NCI-H510A (cell line): ENCODE data around the gene RNF217.
"Not testable (repeated sequence)": the region's sequence is repeated elsewhere in the genome, so short reads cannot be mapped to it uniquely, and the experiment has no call there.

Source experiments
- DNase-seq: peaks from one replicate; lab custom pipeline; 2025; lab: John Stamatoyannopoulos, UW

Gene RNF217

DNA sequence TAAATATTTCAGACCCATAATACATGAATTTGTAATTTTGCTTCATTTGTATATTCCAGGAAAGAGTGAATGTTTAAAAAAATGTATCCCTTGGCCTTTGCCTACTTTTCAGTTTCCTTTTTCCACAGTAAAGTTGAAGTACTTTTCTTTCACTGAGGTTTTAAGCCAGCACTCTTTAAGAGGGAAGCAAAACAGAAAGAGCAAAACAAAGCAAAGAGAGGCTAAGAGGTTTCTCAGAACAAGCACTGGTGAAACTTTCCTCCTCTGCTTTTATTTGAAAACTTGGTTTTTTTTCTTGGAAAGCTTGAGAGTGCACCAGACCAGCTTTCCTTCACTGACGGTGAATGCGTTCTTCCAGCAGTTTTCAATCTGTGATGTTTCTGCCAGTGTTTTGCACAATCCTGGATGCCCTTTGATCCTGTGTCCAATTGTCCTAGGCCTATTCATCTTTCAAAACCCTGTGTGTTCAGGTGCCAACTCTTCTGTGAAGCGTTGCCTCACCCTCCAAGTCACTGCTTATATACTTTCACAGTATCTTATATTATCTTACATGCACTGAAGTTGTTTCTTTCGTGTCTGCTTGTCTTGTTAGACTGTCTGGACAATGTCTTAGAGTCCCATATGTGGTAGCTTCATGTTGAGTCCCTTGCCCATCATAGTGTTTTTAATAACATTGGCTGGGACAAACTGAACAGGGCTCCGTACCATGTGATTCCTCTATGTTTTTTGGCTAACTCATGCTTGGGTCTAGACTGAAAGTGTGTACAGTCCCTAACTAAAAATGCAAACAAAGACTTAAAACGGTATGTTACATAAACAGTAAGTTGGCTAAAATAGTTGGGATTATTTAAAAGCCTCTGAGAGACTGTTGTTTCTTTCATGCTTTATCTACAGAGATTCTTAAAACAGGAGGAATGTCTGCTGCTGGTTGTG lies 1.9 kb downstream of the RNF217 start:
- no peak for DNase-seq

GRCh38 chr6:124964764-124965105 lies 2.5 kb downstream of the RNF217 start:
- no peak for DNase-seq

- not testable (repeated sequence) for DNase-seq
Observed at GRCh38 chr6:124965424-124965850, 3.2 kb downstream of the RNF217 start.

- no peak for DNase-seq
Observed at GRCh38 chr6:124967444-124967843, 5.2 kb downstream of the RNF217 start.

GRCh38 chr6:124968401-124968800 lies 6.2 kb downstream of the RNF217 start:
- DNase-seq, result no peak

DNA sequence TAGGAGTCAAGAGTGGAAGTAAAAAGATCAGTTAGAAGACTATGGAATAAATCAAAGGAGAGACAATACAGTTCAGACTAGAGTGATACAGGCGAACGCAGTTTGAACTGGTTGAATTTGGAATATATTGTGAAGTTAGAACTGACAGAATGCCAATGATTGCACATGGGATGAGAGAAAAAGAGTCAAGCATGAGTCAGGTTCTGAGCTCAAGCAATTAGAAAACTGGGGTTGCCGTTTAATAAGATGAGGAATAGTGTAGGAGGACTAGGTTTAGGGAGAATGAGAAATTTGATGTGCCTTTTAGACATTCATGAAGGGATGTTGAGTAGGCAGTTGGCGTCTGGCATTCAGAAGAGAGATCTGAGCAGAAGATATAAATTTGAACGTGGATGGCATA lies 8.0 kb downstream of the RNF217 start:
- DNase-seq, result no peak

GRCh38 chr6:124970763-124971162 lies 8.5 kb downstream of the RNF217 start:
- no peak for DNase-seq

DNA sequence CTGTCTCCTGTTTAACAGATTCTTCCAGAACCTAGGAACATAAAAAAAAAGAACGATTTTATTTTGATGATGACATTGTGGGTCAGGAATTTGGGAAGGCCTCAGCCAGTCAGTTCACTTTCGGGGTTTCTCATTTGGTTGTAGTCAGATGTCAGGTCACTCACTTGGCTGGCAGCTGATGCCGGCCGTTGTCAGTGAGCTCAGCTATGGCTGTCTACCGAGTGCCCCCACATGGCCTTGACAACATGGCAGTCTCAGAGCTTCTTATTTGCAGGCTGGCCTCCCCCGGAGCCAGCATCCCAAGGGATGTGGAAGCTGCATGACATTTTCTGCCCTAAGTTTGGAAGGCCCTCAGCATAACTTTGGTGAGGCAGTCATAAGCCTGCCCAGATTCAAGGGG lies 11.5 kb downstream of the RNF217 start:
- no peak for DNase-seq

DNA sequence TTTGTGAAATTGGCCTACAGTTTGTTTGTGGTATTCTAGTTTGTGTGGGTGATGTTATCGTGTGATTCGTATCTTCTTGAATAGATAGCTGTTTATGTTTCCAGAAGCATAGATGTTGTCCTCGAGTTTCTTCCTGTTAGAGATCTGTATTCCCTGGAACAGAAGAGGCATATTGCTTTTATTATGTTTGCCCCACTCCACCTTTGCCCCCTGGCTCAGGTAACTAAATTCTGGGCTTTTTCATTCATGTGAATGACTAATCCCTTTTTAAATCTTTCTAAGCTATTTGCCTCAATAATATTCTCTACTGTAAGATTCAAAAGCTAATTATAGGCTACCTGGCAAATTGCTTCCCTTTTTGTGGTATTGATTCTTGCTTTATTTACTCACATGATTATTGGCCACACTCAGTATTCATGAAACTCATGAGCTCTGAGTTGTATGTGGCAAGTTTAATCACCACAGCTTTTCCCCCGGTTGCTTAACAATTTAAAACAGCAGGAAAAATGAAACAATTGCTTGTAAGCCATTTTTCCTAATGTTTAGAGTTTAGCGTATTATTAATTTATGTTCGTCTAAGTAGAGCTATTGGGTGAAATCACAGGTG lies 12.6 kb downstream of the RNF217 start:
- no peak for DNase-seq

DNA sequence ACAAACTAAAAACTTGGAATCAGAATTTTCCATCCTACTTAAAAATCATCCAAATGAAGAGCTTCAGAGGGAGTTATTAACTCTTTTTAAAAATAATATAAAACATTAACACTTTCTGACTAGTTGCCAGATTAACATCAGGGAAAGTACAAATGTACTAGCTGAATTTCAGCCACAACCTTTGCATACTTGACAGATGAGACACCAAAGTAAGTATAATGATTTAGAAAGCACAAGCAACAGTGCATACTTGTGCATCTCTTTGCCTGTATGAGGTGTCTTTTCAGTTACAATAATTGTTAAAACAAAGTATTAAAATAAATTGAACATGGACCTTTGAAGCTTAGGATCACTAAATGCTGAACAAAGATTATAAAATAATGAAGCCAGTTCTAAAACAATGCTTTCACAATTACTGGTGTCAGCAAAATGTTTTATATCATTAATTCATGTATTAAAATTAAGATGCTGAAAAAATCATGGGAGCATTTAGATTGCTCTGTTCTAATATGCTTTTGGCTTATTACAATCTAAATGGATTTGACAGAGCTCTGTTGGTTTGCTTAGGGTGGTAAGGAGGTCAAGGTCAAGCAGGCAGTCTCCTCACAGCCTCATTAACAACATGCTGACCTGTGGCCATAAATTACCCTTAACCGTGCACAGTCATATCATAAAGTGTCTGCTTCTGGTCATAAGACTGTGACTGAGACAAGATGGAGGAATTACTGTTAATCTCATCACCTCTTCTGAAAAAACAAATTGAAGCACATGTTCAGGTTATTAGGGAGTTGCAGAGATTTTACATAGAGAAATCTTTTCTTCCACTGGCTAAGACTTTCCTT lies 15.1 kb downstream of the RNF217 start:
- DNase-seq, result no peak

DNA sequence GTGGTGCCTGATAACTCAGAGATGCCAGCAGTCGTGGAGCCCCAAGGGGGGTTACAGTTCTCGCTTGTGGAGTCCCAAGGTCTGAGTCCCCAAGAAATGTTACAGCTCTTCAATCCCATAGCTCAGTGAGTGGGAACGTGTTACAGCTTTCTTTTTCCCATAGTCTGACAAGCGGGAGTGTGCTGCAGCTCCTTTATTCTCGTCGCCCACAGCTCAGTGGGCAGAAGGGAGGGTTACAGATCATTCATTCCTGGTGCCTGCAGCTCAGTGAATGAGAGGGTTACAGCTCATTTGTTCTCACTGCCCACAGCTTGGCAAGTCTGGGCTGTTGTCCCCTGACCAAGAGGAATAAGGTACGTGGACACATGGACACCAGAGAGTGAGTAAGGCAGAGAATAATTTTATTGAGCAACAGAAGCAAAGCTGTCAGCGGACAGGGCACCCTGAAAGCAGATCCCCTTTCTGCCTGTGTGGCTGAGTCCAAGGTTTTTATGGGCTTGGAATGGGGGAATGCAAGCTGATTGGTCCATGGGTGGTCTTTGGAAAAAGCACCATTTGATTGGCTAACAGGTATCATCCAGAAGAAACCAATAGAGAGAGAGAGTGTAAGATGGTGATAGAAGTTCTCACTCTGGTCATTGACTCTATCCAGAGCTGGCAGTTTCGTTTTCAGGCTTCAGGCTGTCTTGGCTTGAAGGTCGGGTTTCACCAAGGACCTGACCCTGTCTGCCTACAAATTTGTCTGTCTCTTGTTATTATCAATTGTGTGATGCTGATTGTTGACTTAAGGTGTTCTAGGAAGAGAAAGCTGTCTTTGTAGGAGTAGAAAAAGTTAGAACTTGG lies 16.4 kb downstream of the RNF217 start:
- no peak for DNase-seq

GRCh38 chr6:124979294-124979678 lies 17.0 kb downstream of the RNF217 start:
- DNase-seq, result no peak

DNA sequence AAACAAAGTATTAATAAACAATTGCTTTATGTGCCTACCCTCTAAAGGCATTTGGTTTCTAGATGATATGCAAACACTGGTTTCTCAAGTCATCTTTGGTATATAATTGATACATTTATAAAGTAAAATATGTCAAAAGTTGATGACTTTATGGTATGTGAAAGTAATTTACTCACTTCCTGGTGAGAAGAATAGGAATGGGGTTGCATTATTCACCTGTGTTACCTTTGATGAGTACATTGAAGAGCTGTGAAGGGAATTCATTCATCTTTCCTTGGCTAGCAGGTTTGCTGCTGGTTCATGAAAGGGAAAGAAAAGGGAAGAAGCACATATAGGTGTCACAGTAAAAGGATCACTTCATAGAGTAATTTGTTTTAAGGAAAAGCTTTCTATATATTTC lies 20.4 kb downstream of the RNF217 start:
- no peak for DNase-seq

DNA sequence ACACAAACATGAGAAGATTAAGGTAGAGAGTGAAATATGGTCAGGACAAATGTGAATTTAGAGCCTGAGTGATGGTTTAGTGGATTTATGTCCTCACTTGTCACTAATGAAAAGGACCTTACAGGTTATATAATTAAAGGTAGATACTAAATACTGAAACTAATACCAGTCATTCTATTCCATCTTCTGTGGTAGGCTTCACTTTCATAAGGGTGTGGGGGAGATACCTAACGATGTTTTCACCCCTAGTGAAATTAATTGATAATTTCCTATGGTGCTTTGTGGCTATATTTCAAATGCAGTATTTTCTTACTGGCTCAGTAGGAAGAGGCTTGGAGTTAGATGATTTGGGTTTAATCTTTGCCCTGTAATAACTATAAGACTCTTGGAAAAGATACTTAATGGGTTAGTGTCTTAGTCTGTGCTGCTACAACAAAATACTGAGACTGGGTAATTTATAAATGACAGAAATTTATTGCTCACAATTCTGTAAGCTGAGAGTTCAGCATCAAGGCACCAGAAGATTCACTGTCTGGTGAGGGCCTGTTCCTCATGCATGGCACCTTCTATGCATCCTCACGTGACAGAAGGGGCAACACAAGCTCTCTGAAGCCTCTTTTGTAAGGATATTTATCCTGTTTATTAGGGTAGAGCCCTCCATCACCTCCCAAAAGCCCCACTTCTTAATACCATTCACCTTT lies 21.3 kb downstream of the RNF217 start:
- DNase-seq, result no peak

DNA sequence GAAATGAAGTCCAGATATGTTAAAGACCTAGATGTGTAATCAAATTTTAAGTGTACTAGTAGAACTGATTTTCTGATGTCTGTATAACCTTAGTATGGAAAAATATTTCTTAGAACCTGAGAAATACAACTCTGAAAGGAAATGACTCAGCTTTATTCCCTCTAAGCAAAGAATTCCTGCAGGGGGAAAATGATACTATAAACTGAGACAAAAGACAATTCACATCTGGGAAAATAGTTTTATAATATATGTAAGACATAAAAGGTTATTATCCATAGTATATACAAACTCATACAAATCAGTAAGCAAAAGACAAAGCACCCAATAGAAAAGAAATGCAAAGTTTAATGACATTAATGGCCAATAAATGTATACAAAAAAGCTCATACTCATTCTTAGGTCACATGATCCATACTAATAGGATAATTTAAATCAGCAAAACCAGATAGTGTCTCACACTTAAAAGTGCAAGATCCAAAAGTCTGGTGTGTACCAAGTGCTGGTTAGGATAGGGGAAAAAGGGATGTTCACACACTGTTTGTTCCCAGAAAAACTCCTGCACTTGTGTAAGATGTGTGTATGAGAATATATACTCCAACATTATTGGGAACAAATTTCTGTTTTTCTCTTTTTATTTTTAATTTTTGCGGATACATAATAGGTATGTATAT lies 22.6 kb downstream of the RNF217 start:
- DNase-seq, result no peak

DNA sequence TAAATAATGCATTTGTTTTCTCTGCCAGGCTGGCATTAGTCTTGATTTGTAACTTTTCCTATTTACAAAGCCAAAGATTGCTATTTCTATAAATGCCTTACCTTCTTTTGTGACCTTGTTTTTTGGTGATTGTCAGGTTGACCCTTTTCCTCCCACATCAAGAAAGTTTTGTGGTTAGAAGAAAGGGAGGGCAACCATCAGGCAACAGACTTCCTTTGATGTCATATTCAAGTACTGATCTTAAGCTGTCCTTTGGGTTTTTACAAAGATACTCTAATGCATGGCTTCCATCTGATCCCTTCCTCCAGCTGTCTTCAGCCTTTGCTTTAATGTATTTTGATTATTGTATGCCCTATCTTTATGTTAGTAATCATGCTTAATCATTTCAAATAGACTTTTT lies 23.9 kb downstream of the RNF217 start:
- no peak for DNase-seq

DNA sequence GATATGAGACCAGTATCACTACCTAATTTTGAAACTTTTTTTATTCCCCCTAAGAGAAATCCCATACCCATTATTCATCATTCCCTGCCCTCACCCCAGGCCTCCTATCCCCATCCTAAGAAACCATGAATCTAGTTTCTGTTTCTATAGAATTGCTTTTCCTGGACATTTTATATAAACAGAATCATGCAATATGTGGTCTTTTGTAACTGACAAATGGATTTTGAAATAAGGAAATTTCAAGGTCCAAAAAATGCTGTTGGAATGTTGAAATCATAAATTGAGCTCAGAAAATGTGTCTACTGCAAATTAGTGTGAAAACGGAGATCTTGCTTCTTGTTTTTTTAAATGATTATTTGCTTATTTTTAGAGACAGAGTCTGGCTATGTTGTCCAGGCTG lies 25.1 kb downstream of the RNF217 start:
- DNase-seq, result no peak

DNA sequence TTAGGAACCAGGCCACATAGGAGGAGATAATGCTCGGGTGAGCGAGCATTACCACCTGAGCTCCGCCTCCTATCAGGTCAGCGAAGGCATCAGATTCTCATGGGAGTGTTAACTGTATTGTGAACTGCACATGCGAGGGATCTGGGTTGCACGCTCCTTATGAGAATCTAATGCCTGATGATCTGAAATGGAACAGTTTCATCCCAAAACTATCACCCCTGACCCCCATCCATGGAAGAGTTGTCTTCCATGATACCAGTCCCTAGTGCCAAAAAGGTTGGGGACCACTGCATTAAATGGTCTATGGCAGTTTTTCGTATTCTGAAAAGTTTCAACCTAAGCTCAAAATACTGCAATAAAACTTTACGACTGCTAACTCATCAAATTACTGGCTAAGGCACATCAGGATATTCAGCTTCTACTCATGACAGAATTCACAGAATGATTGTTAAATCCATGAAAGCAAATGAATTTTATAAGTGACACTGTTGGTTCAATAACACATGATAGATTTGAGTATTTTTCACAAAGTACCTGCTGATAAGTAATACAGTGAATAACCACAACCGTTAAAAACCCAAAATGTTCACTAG lies 25.9 kb downstream of the RNF217 start:
- DNase-seq, result no peak

DNA sequence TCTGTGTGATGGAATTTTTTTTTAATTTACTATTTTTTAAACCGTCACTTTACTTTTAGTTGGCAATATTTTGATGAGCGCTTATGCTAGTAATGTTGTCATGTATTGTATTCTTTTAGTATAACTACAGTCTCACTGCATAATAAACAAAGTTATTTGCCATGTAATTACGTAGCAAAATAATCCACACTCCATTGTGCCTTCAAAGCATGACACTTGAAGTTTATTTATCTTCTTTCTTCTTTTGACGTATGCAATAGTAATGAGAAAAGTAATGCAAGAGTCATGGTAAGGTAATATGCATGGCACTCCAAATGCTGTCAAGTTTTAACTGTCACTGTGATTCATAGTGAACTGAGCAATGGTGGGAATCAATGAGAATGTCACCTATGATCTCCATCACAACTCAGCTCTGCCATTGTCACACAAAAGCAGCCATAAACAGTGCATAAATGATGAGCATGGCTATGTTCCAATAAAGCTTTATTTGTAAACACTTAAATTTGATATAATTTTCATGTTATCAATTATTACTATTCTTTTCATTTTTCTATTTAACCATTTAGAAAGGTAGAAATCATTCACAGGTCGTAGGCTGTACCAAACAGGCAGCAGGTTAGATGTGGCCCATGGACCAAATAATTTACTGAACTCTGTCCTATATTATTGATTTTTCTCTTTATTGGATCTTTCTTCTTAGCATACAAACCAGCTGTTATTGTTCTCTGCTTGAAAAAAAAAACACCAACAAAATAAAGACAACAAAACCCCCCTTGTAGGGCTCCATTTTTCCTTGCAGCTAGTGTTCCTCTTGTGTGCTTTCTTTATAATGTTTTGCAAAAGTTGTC lies 27.1 kb downstream of the RNF217 start:
- DNase-seq, result no peak
